Measurements from ENCODE around the gene SFTPA1.
"Not testable (repeated sequence)": the region's sequence is repeated elsewhere in the genome, so short reads cannot be mapped to it uniquely, and the experiment has no call there.

The SFTPA1 gene

GRCh38 chr10:79611193-79611976 lies 646 bp downstream of the SFTPA1 start:
- not testable (repeated sequence) for DNase-seq

- no peak for DNase-seq
These were observed 4.8 kb downstream of the SFTPA1 start for GRCh38 chr10:79615577-79615976.

GRCh38 chr10:79616164-79616563 lies 5.4 kb downstream of the SFTPA1 start:
- DNase-seq, result no peak

- DNase-seq, result not testable (repeated sequence)
These were observed 12.9 kb downstream of the SFTPA1 start for GRCh38 chr10:79623663-79624062.

- DNase-seq, result no peak
These were observed 16.3 kb downstream of the SFTPA1 start for GRCh38 chr10:79627075-79627474.

GRCh38 chr10:79628083-79628482 lies 17.3 kb downstream of the SFTPA1 start:
- DNase-seq, result no peak

- no peak for DNase-seq
These were observed 18.5 kb downstream of the SFTPA1 start for GRCh38 chr10:79628988-79629954.

GRCh38 chr10:79629955-79630327 lies 19.2 kb downstream of the SFTPA1 start:
- DNase-seq, result no peak

GRCh38 chr10:79636654-79637199 lies 26.0 kb downstream of the SFTPA1 start:
- not testable (repeated sequence) for DNase-seq

- no peak for DNase-seq
These were observed 27.6 kb downstream of the SFTPA1 start for GRCh38 chr10:79638318-79638717.

GRCh38 chr10:79652695-79653094 lies 42.0 kb downstream of the SFTPA1 start:
- not testable (repeated sequence) for DNase-seq

GRCh38 chr10:79663287-79663686 lies 52.5 kb downstream of the SFTPA1 start:
- DNase-seq, result not testable (repeated sequence)

- not testable (repeated sequence) for DNase-seq
These were observed 53.9 kb downstream of the SFTPA1 start for GRCh38 chr10:79664686-79665085.
